H9 (cell line): ENCODE results near the gene TRAPPC4. TPM values are rescaled to one million over a fixed set of nuclear protein-coding genes. Genes with fewer than 3 reads are reported as not detected.

Experiments used
- DNase-seq: peaks from one replicate; pipeline ENCODE4 v3.0.0-alpha.2; 2017
- H2AFZ ChIP-seq: one replicate; pipeline ENCODE4 v1.6.1; 2013; ENCODE audit warnings: mild to moderate bottlenecking, low read length, control low read depth, moderate library complexity
- H2AK5ac ChIP-seq: 2 replicates; pipeline ENCODE4 v1.6.1; 2013; ENCODE audit warnings: low read length, control low read depth, mixed read lengths; ENCODE audit not compliant: insufficient read length
- H2BK120ac ChIP-seq: one replicate; pipeline ENCODE4 v1.6.1; 2013; ENCODE audit warnings: low read depth, mild to moderate bottlenecking, low read length, control low read depth, inconsistent platforms; ENCODE audit not compliant: poor library complexity, severe bottlenecking
- H2BK12ac ChIP-seq: 2 replicates; pipeline ENCODE4 v1.6.1; 2013; ENCODE audit warnings: low read length, control low read depth, mixed read lengths, low read depth; ENCODE audit not compliant: insufficient read length
- H2BK15ac ChIP-seq: 2 replicates; pipeline ENCODE4 v1.6.1; 2013; ENCODE audit warnings: low read depth, low read length, control low read depth
- H2BK20ac ChIP-seq: one replicate; pipeline ENCODE4 v1.6.1; 2013; ENCODE audit warnings: low read depth, mild to moderate bottlenecking, low read length, control low read depth, inconsistent platforms; ENCODE audit not compliant: poor library complexity, severe bottlenecking
- H2BK5ac ChIP-seq: 2 replicates; pipeline ENCODE4 v1.6.1; 2013; ENCODE audit warnings: low read length, control low read depth, mixed read lengths; ENCODE audit not compliant: insufficient read length
- H3K14ac ChIP-seq: 2 replicates; pipeline ENCODE4 v1.6.1; 2013; ENCODE audit warnings: low read length, control low read depth; ENCODE audit not compliant: insufficient read depth
- H3K18ac ChIP-seq: 2 replicates; pipeline ENCODE4 v1.6.1; 2013; ENCODE audit warnings: low read depth, mild to moderate bottlenecking, mixed read lengths, low read length, control low read depth; ENCODE audit not compliant: insufficient read length
- H3K23ac ChIP-seq: 2 replicates; pipeline ENCODE4 v1.6.1; 2013; ENCODE audit warnings: low read length, control low read depth, mixed read lengths, low read depth; ENCODE audit not compliant: insufficient read length
- H3K23me2 ChIP-seq: 2 replicates; pipeline ENCODE4 v1.6.1; 2013; ENCODE audit warnings: low read depth, mild to moderate bottlenecking, mixed read lengths, low read length, control low read depth; ENCODE audit not compliant: insufficient read length, poor library complexity, severe bottlenecking
- H3K27ac ChIP-seq: 2 replicates; pipeline ENCODE4 v1.5.1; 2013; ENCODE audit warnings: low read length, control low read depth, mixed read lengths, low read depth; ENCODE audit not compliant: insufficient read length
- H3K27me3 ChIP-seq: 2 replicates; pipeline ENCODE4 v1.6.1; 2013; ENCODE audit warnings: low read length, control low read depth, inconsistent platforms; ENCODE audit not compliant: insufficient read depth
- H3K4ac ChIP-seq: 2 replicates; pipeline ENCODE4 v1.6.1; 2013; ENCODE audit warnings: low read depth, mild to moderate bottlenecking, control low read depth, inconsistent platforms, low read length, moderate library complexity
- H3K4me1 ChIP-seq: 2 replicates; pipeline ENCODE4 v1.6.1; 2013; ENCODE audit warnings: low read length, control low read depth, inconsistent platforms; ENCODE audit not compliant: insufficient read depth
- H3K4me2 ChIP-seq: 2 replicates; pipeline ENCODE4 v1.6.1; 2013; ENCODE audit warnings: low read length, control low read depth, mixed read lengths; ENCODE audit not compliant: insufficient read length, insufficient read depth
- H3K56ac ChIP-seq: 2 replicates; pipeline ENCODE4 v1.6.1; 2013; ENCODE audit warnings: low read depth, mild to moderate bottlenecking, mixed read lengths, low read length, control low read depth; ENCODE audit not compliant: insufficient read length
- H3K79me1 ChIP-seq: 2 replicates; pipeline ENCODE4 v1.6.1; 2013; ENCODE audit warnings: low read depth, mild to moderate bottlenecking, moderate library complexity, low read length, control low read depth, inconsistent platforms; ENCODE audit not compliant: insufficient read depth, poor library complexity, severe bottlenecking
- H3K79me2 ChIP-seq: 2 replicates; pipeline ENCODE4 v1.6.1; 2013; ENCODE audit warnings: low read length, control low read depth, inconsistent platforms; ENCODE audit not compliant: insufficient read depth
- H3K9ac ChIP-seq: 2 replicates; pipeline ENCODE4 v1.6.1; 2013; ENCODE audit warnings: low read length, control low read depth, mixed read lengths; ENCODE audit not compliant: insufficient read length; ENCODE audit errors: extremely low read depth
- H3K9me3 ChIP-seq: one replicate; pipeline ENCODE4 v1.6.1; 2013; ENCODE audit warnings: low read depth, low read length, inconsistent platforms; ENCODE audit not compliant: control insufficient read depth
- H3T11ph ChIP-seq: one replicate; pipeline ENCODE4 v1.6.1; 2013; ENCODE audit warnings: mild to moderate bottlenecking, low read length, control low read depth, inconsistent platforms
- H4K20me1 ChIP-seq: one replicate; pipeline ENCODE4 v1.6.1; 2013; ENCODE audit not compliant: control insufficient read depth, insufficient read length, insufficient read depth
- H4K5ac ChIP-seq: 2 replicates; pipeline ENCODE4 v1.6.1; 2013; ENCODE audit warnings: low read depth, mild to moderate bottlenecking, mixed read lengths, low read length, control low read depth; ENCODE audit not compliant: insufficient read length
- H4K8ac ChIP-seq: replicated peaks from 2 replicates; pipeline ENCODE4 v1.6.1; 2013; ENCODE audit warnings: low read length, control low read depth, mixed read lengths, low read depth; ENCODE audit not compliant: insufficient read length
- H4K91ac ChIP-seq: 2 replicates; pipeline ENCODE4 v1.6.1; 2013; ENCODE audit warnings: low read depth, mild to moderate bottlenecking, moderate library complexity, mixed read lengths, low read length, control low read depth; ENCODE audit not compliant: insufficient read length
- H3K27ac Mint-ChIP-seq, 3 experiments: 2 replicates in 2 of 3; 3 replicates in 1 of 3; pipeline ENCODE4 v1.8.0; 2020 to 2021; ENCODE audit warnings: mixed read lengths in 3 of 3, mild to moderate bottlenecking in 1 of 3, moderate library complexity in 1 of 3
- H3K27me3 Mint-ChIP-seq: 2 replicates; pipeline ENCODE4 v1.8.0; 2021; ENCODE audit warnings: low read depth, mild to moderate bottlenecking, moderate library complexity, mixed read lengths
- H3K36me3 Mint-ChIP-seq, 3 experiments: 2 replicates in 2 of 3; 3 replicates in 1 of 3; pipeline ENCODE4 v1.8.0; 2020 to 2021; ENCODE audit warnings: low read depth in 3 of 3, mixed read lengths in 3 of 3; ENCODE audit not compliant: insufficient read depth in 1 of 3
- H3K4me1 Mint-ChIP-seq, 2 experiments: 2 replicates each; pipeline ENCODE4 v1.8.0; 2020; ENCODE audit warnings: mixed read lengths in 2 of 2
- H3K4me3 Mint-ChIP-seq, 2 experiments: 2 replicates in 1 of 2; 3 replicates in 1 of 2; pipeline ENCODE4 v1.8.0; 2020 to 2021; ENCODE audit warnings: mild to moderate bottlenecking in 2 of 2, mixed read lengths in 2 of 2, moderate library complexity in 1 of 2
- H3K9me3 Mint-ChIP-seq, 2 experiments: 2 replicates in 1 of 2; 3 replicates in 1 of 2; pipeline ENCODE4 v1.8.0; 2020; ENCODE audit warnings: mild to moderate bottlenecking in 2 of 2, mixed read lengths in 2 of 2, moderate library complexity in 1 of 2
- CTCF ChIP-seq: fragments of 200-600 bp; sonication (generic); conservative IDR thresholded peaks from 3 replicates; pipeline ENCODE4 v1.8.0; 2021; ENCODE audit warnings: antibody characterized with exemption, mild to moderate bottlenecking
- WGBS: extraction: QIAGEN DNeasy Blood & Tissue Kit; methylation state at CpG from one replicate; pipeline ENCODE4 v1.1.7; 2013; ENCODE audit warnings: missing lambda C conversion rate, low lambda C conversion rate, mixed read lengths; ENCODE audit not compliant: insufficient read length; ENCODE audit errors: extremely low coverage; 5-methylcytosine and 5-hydroxymethylcytosine counted together
- total RNA-seq: library from RNA; stranded (reverse); gene quantifications from 2 replicates; pipeline ENCODE4 v1.2.1, GENCODE V29; 2021

Gene TRAPPC4
- total RNA-seq, 1 experiment from 2014 or later = 82.8 TPM

- no peak; the same call in 1 of the 3 replicates for TF ChIP-seq CTCF
- Histone ChIP-seq H3T11ph (no peak within 1 kb of the TSS), H4K8ac (no peak within 1 kb of the TSS), H3K27me3 (no peaks in the 10 kb centered on the region), H2BK120ac (no peak within 1 kb of the TSS), H2BK15ac (no peak within 1 kb of the TSS), H3K4ac (no peak within 1 kb of the TSS), H3K27ac (no peak within 1 kb of the TSS), H2BK20ac (no peak within 1 kb of the TSS), H3K4me2 (peak within 1 kb of the TSS; percentile 47), H2BK12ac (no peak within 1 kb of the TSS), H3K79me1 (peaks cover 3% of the 10 kb centered on the region), H3K9ac (peak within 1 kb of the TSS; percentile 80), H3K18ac (peak within 1 kb of the TSS; percentile 86), H3K14ac (peak within 1 kb of the TSS; percentile 92), H2AK5ac (no peak within 1 kb of the TSS), H4K20me1 (no peaks in the 10 kb centered on the region), H3K23ac (no peak within 1 kb of the TSS), H2AFZ (no peak within 1 kb of the TSS), H3K4me1 (peaks cover 8% of the 10 kb centered on the region; the same call in 1 of the 2 replicates), H3K9me3 (no peaks in the 10 kb centered on the region), H4K91ac (no peak within 1 kb of the TSS), H3K79me2 (no peaks in the 10 kb centered on the region), H4K5ac (no peak within 1 kb of the TSS), H3K56ac (no peak within 1 kb of the TSS), H3K23me2 (peaks cover 14% of the 10 kb centered on the region), H2BK5ac (no peak within 1 kb of the TSS)
- Mint-ChIP-seq H3K36me3 (peaks cover 17 to 34% (median 32%) of the 10 kb centered on the region in 3 experiments), H3K27ac (peak within 1 kb of the TSS; percentile 30 to 96 (median 52); a peak in 5 of 7 replicates), H3K4me3 (peak within 1 kb of the TSS; percentile 79 to 83), H3K9me3 (no peaks in the 10 kb centered on the region), H3K4me1 (peaks cover 18 to 20% of the 10 kb centered on the region in 2 experiments), H3K27me3 (no peaks in the 10 kb centered on the region; the same call in 1 of the 2 replicates)
- no CpG with 5 or more reads among the region's 67 CpGs for WGBS
- peak; percentile 99 for DNase-seq
These were observed 11.9 kb downstream of the TRAPPC4 start, which contains the start of gene SLC37A4 for GRCh38 chr11:119030329-119031047. TSS of gene SLC37A4 (minus strand) at chr11:119030877.
